Ovary (tissue), 3 donors: ENCODE data around the gene GRIK3.

Experiments
- CTCF ChIP-seq, 3 donors: fragments of 450-650 bp in 2 of 3; fragments of 200-600 bp in 1 of 3; IDR thresholded peaks; one replicate each; pipeline versions ENCODE4 v1.5.1 to v1.8.0; 2016 to 2022; ENCODE audit warnings: antibody characterized with exemption in 3 of 3, mild to moderate bottlenecking in 1 of 3
- POLR2A ChIP-seq: fragments of 450-650 bp; IDR thresholded peaks from one replicate; pipeline ENCODE4 v1.6.1; 2017; ENCODE audit warnings: antibody characterized with exemption, mild to moderate bottlenecking, moderate library complexity
- donor health status: DM: no; HTN: no; CAD: no.

GRCh38 chr1:36987276-36987675 is 47.0 kb downstream of the GRIK3 start:
- TF ChIP-seq CTCF (IDR thresholded peaks at IDR 0.05), result no peak
- no peak for TF ChIP-seq POLR2A
